Coronary artery (tissue), 2 donors: Measurements from ENCODE around the gene SUSD6.

Experiments
- DNase-seq: peaks from one replicate; pipeline ENCODE4 v3.0.0-alpha.2; 2017; ENCODE audit warnings: low spot score
- H3K27ac ChIP-seq, 2 donors: fragments of 200-600 bp; sonication (generic); one replicate each; pipeline ENCODE4 v1.5.1; 2016 to 2019
- H3K4me3 ChIP-seq: fragments of 200-600 bp; sonication (generic); 2 replicates; pipeline ENCODE4 v1.5.1; 2016; ENCODE audit warnings: mild to moderate bottlenecking, moderate library complexity
- TF ChIP-seq, protein P1 (sequence below): fragments of 200-600 bp; sonication (generic); IDR thresholded peaks from one replicate; pipeline ENCODE4 v1.5.1; 2019; ENCODE audit warnings: antibody characterized with exemption

Gene SUSD6

DNA sequence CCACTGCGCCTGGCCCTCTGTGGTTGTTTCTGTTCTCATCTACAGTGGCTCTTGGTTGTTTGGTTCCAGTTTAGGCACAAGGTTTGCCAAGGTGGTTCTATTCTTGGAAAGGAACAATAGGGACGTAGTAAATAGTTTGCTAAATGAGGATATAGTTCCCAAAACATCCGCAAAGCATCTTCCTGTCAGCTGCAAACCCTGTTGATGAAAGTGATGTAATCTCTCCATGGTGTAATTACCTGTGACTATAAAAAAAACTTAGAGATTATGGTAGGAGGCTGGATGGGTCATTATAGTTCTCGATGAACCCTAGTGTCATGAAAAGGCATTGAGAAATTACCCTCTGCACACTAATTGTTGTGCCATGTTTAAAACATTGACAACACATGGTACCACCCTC is 52.9 kb downstream of the SUSD6 start:
- TF ChIP-seq, protein P1, sequence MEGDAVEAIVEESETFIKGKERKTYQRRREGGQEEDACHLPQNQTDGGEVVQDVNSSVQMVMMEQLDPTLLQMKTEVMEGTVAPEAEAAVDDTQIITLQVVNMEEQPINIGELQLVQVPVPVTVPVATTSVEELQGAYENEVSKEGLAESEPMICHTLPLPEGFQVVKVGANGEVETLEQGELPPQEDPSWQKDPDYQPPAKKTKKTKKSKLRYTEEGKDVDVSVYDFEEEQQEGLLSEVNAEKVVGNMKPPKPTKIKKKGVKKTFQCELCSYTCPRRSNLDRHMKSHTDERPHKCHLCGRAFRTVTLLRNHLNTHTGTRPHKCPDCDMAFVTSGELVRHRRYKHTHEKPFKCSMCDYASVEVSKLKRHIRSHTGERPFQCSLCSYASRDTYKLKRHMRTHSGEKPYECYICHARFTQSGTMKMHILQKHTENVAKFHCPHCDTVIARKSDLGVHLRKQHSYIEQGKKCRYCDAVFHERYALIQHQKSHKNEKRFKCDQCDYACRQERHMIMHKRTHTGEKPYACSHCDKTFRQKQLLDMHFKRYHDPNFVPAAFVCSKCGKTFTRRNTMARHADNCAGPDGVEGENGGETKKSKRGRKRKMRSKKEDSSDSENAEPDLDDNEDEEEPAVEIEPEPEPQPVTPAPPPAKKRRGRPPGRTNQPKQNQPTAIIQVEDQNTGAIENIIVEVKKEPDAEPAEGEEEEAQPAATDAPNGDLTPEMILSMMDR = no peak
- H3K27ac ChIP-seq = peak overlapping the region in 1 of 2 donors; percentile 76
- no peak overlapping the region for H3K4me3 ChIP-seq
- DNase-seq = no peak

- H3K4me3 ChIP-seq = no peak overlapping the region
- no peak for DNase-seq
- peak overlapping the region; percentile 69 to 76 for H3K27ac ChIP-seq
- TF ChIP-seq, protein P1 = no peak
Measured at GRCh38 chr14:69664865-69665526, 53.6 kb downstream of the SUSD6 start.

DNA sequence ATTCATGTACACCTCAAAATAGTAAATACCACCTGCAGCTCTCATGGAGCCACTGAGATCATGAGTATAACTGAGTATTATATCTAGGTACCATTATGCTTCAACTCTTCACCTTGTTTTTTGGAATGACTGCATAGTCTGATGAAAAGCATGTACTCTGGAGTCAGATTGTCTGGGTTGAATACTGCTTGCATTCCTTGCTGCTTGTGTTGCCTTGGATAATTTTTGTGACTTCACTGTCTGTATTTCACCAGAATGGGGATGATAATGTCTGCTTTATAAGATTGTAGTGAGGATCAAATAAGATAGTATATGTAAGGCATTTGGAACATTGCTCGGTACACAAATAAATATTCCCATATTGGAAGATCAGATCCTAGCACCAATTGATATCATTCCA is 54.2 kb downstream of the SUSD6 start:
- TF ChIP-seq, protein P1 = no peak
- DNase-seq = no peak
- H3K27ac ChIP-seq = peak overlapping the region; percentile 69 to 76
- peak overlapping the region; percentile 11 for H3K4me3 ChIP-seq

GRCh38 chr14:69666112-69666511 is 54.7 kb downstream of the SUSD6 start:
- Histone ChIP-seq H3K27ac (peak overlapping the region; percentile 69 to 76), H3K4me3 (peak overlapping the region; percentile 11)
- TF ChIP-seq, protein P1 = no peak
- no peak for DNase-seq

- Histone ChIP-seq H3K4me3 (peak overlapping the region; percentile 10), H3K27ac (peak overlapping the region; percentile 69 to 78)
- TF ChIP-seq, protein P1 = no peak
- no peak for DNase-seq
Measured at GRCh38 chr14:69666690-69667211, 55.4 kb downstream of the SUSD6 start.

DNA sequence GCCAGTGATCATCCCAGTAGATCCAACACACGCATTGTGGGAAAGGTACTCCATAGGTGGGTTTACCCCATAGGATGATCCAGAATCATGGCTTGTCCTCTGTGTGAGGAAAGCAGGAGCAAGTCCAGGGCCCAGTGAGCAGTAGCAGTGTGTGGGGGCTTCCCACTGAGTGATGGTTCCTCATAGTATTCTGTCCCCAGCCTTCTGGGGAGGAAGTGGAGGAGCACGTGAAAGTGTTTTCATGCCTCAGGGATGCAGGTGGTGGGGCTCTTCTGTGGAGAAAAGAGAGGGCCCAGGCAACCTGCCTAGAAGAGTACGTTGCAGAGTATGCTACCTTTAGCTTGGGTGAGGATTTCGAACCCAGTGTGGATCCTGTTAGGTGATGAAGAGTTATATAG is 56.5 kb downstream of the SUSD6 start:
- Histone ChIP-seq H3K4me3 (no peak overlapping the region), H3K27ac (peak overlapping the region in 1 of 2 donors; percentile 25)
- TF ChIP-seq, protein P1 = no peak
- DNase-seq = no peak

DNA sequence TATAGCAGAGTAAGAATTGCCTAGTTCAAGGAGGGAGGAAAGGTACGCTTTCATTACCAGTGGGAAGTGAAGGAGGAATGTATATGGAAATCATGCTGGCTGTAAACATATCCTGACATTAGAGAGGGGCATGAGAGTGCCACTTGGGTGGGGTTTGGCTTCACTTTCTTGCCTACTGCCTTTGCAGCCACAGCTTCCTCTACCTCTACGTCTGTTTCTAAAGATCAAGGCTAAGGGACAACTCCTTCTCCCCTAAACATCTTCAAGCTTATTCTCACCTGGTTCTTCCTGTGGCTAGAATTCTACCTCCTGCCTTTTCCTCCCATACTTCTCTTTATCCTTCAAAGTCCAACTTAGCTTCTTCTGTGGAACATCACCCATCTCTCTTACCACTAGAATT is 58.0 kb downstream of the SUSD6 start:
- DNase-seq = no peak
- TF ChIP-seq, protein P1 = no peak
- H3K27ac ChIP-seq = no peak overlapping the region
- H3K4me3 ChIP-seq = no peak overlapping the region
